ENCODE results near the gene LARGE1.
"Not testable (repeated sequence)": the region's sequence is repeated elsewhere in the genome, so short reads cannot be mapped to it uniquely, and the experiment has no call there.

Gene LARGE1

GRCh38 chr22:33858653-33859052 lies 61.6 kb downstream of the LARGE1 start:
- peaks cover 24% of the 10 kb centered on the region for H3K4me1 ChIP-seq (ENCODE audit: control insufficient read depth, insufficient read depth, low read length)
- not testable (repeated sequence) for H3K9me3 ChIP-seq (ENCODE audit: control insufficient read depth, insufficient read depth, low read length); H3K27ac ChIP-seq (ENCODE audit: low read depth, low read length)

GRCh38 chr22:33857767-33858166 lies 62.5 kb downstream of the LARGE1 start:
- not testable (repeated sequence) for H3K4me3 ChIP-seq (ENCODE audit: low read depth, low read length); H3K36me3 ChIP-seq (ENCODE audit: control insufficient read depth, insufficient read depth, low read length); H3K27me3 ChIP-seq (ENCODE audit: control insufficient read depth, insufficient read depth, low read length); H3K9me3 ChIP-seq (ENCODE audit: control insufficient read depth, insufficient read depth, low read length); H3K27ac ChIP-seq (ENCODE audit: low read depth, low read length); H3K9ac ChIP-seq (ENCODE audit: low read depth, low read length)
- H3K4me1 ChIP-seq (ENCODE audit: control insufficient read depth, insufficient read depth, low read length), result peaks cover 33% of the 10 kb centered on the region

More at GRCh38 chr22:33858653-33859052, 61.6 kb downstream of the LARGE1 start:
- H3K4me3 ChIP-seq (ENCODE audit: low read depth, low read length); H3K36me3 ChIP-seq (ENCODE audit: control insufficient read depth, insufficient read depth, low read length); H3K9ac ChIP-seq (ENCODE audit: low read depth, low read length); H3K27me3 ChIP-seq (ENCODE audit: control insufficient read depth, insufficient read depth, low read length): not testable (repeated sequence)

- H3K9ac ChIP-seq (ENCODE audit: low read depth, low read length), result no peak overlapping the region
- no peak overlapping the region for H3K4me3 ChIP-seq (ENCODE audit: low read depth, low read length)
- no peaks in the 10 kb centered on the region for H3K36me3 ChIP-seq (ENCODE audit: control insufficient read depth, insufficient read depth, low read length)
- no peaks in the 10 kb centered on the region for H3K9me3 ChIP-seq (ENCODE audit: control insufficient read depth, insufficient read depth, low read length)
- H3K4me1 ChIP-seq (ENCODE audit: control insufficient read depth, insufficient read depth, low read length), result peaks cover 48% of the 10 kb centered on the region
- no peak overlapping the region for H3K27ac ChIP-seq (ENCODE audit: low read depth, low read length)
- H3K27me3 ChIP-seq (ENCODE audit: control insufficient read depth, insufficient read depth, low read length), result no peaks in the 10 kb centered on the region
Observed at GRCh38 chr22:33854724-33855123, 65.6 kb downstream of the LARGE1 start.

- no peaks in the 10 kb centered on the region for H3K9me3 ChIP-seq (ENCODE audit: control insufficient read depth, insufficient read depth, low read length)
- no peaks in the 10 kb centered on the region for H3K27me3 ChIP-seq (ENCODE audit: control insufficient read depth, insufficient read depth, low read length)
- H3K27ac ChIP-seq (ENCODE audit: low read depth, low read length), result peak overlapping the region; percentile 59
- peak overlapping the region; percentile 7; the same call in 1 of the 2 replicates for H3K9ac ChIP-seq (ENCODE audit: low read depth, low read length)
- H3K4me3 ChIP-seq (ENCODE audit: low read depth, low read length), result no peak overlapping the region
- peaks cover 57% of the 10 kb centered on the region for H3K4me1 ChIP-seq (ENCODE audit: control insufficient read depth, insufficient read depth, low read length)
- no peaks in the 10 kb centered on the region for H3K36me3 ChIP-seq (ENCODE audit: control insufficient read depth, insufficient read depth, low read length)
Observed at GRCh38 chr22:33853200-33854097, 66.8 kb downstream of the LARGE1 start.

- peaks cover 72% of the 10 kb centered on the region for H3K4me1 ChIP-seq (ENCODE audit: control insufficient read depth, insufficient read depth, low read length)
- no peaks in the 10 kb centered on the region for H3K9me3 ChIP-seq (ENCODE audit: control insufficient read depth, insufficient read depth, low read length)
- H3K9ac ChIP-seq (ENCODE audit: low read depth, low read length), result no peak overlapping the region
- no peaks in the 10 kb centered on the region for H3K36me3 ChIP-seq (ENCODE audit: control insufficient read depth, insufficient read depth, low read length)
- peak overlapping the region; percentile 48; the same call in 1 of the 2 replicates for H3K4me3 ChIP-seq (ENCODE audit: low read depth, low read length)
- H3K27ac ChIP-seq (ENCODE audit: low read depth, low read length), result peak overlapping the region; percentile 79
- H3K27me3 ChIP-seq (ENCODE audit: control insufficient read depth, insufficient read depth, low read length), result no peaks in the 10 kb centered on the region
Observed at GRCh38 chr22:33851821-33852384, 68.4 kb downstream of the LARGE1 start.

GRCh38 chr22:33851240-33851639 lies 69.0 kb downstream of the LARGE1 start:
- no peaks in the 10 kb centered on the region for H3K9me3 ChIP-seq (ENCODE audit: control insufficient read depth, insufficient read depth, low read length)
- peak overlapping the region; percentile 41 for H3K9ac ChIP-seq (ENCODE audit: low read depth, low read length)
- H3K36me3 ChIP-seq (ENCODE audit: control insufficient read depth, insufficient read depth, low read length), result no peaks in the 10 kb centered on the region
- H3K4me1 ChIP-seq (ENCODE audit: control insufficient read depth, insufficient read depth, low read length), result peaks cover 74% of the 10 kb centered on the region
- no peaks in the 10 kb centered on the region for H3K27me3 ChIP-seq (ENCODE audit: control insufficient read depth, insufficient read depth, low read length)
- H3K27ac ChIP-seq (ENCODE audit: low read depth, low read length), result peak overlapping the region; percentile 79
- peak overlapping the region; percentile 48 for H3K4me3 ChIP-seq (ENCODE audit: low read depth, low read length)

GRCh38 chr22:33850724-33851123 lies 69.6 kb downstream of the LARGE1 start:
- Histone ChIP-seq H3K27ac (ENCODE audit: low read depth, low read length) (peak overlapping the region; percentile 79), H3K9ac (ENCODE audit: low read depth, low read length) (peak overlapping the region; percentile 41), H3K4me3 (ENCODE audit: low read depth, low read length) (peak overlapping the region; percentile 48), H3K27me3 (ENCODE audit: control insufficient read depth, insufficient read depth, low read length) (no peaks in the 10 kb centered on the region), H3K36me3 (ENCODE audit: control insufficient read depth, insufficient read depth, low read length) (no peaks in the 10 kb centered on the region), H3K9me3 (ENCODE audit: control insufficient read depth, insufficient read depth, low read length) (no peaks in the 10 kb centered on the region), H3K4me1 (ENCODE audit: control insufficient read depth, insufficient read depth, low read length) (peaks cover 74% of the 10 kb centered on the region)

- peak overlapping the region; percentile 79 for H3K27ac ChIP-seq (ENCODE audit: low read depth, low read length)
Observed at GRCh38 chr22:33850193-33850592, 70.1 kb downstream of the LARGE1 start.

GRCh38 chr22:33848251-33848650 lies 72.0 kb downstream of the LARGE1 start:
- H3K9me3 ChIP-seq (ENCODE audit: control insufficient read depth, insufficient read depth, low read length), result no peaks in the 10 kb centered on the region
- H3K4me1 ChIP-seq (ENCODE audit: control insufficient read depth, insufficient read depth, low read length), result peaks cover 65% of the 10 kb centered on the region
- 0 out of 2 replicates have a peak overlapping the region, but pooled peaks have one; percentile 1 for H3K4me3 ChIP-seq (ENCODE audit: low read depth, low read length)
- no peaks in the 10 kb centered on the region for H3K36me3 ChIP-seq (ENCODE audit: control insufficient read depth, insufficient read depth, low read length)
- H3K27ac ChIP-seq (ENCODE audit: low read depth, low read length), result peak overlapping the region; percentile 85
- no peak overlapping the region for H3K9ac ChIP-seq (ENCODE audit: low read depth, low read length)
- no peaks in the 10 kb centered on the region for H3K27me3 ChIP-seq (ENCODE audit: control insufficient read depth, insufficient read depth, low read length)

More at GRCh38 chr22:33850193-33850592, 70.1 kb downstream of the LARGE1 start:
- H3K27me3 ChIP-seq (ENCODE audit: control insufficient read depth, insufficient read depth, low read length), result no peaks in the 10 kb centered on the region
- H3K4me3 ChIP-seq (ENCODE audit: low read depth, low read length), result 0 out of 2 replicates have a peak overlapping the region, but pooled peaks have one; percentile 11
- no peaks in the 10 kb centered on the region for H3K9me3 ChIP-seq (ENCODE audit: control insufficient read depth, insufficient read depth, low read length)
- H3K9ac ChIP-seq (ENCODE audit: low read depth, low read length), result no peak overlapping the region
- peaks cover 74% of the 10 kb centered on the region for H3K4me1 ChIP-seq (ENCODE audit: control insufficient read depth, insufficient read depth, low read length)
- H3K36me3 ChIP-seq (ENCODE audit: control insufficient read depth, insufficient read depth, low read length), result no peaks in the 10 kb centered on the region

- Histone ChIP-seq H3K36me3 (ENCODE audit: control insufficient read depth, insufficient read depth, low read length) (no peaks in the 10 kb centered on the region), H3K9ac (ENCODE audit: low read depth, low read length) (0 out of 2 replicates have a peak overlapping the region, but pooled peaks have one; percentile 23), H3K27ac (ENCODE audit: low read depth, low read length) (peak overlapping the region; percentile 50), H3K27me3 (ENCODE audit: control insufficient read depth, insufficient read depth, low read length) (no peaks in the 10 kb centered on the region), H3K9me3 (ENCODE audit: control insufficient read depth, insufficient read depth, low read length) (no peaks in the 10 kb centered on the region), H3K4me3 (ENCODE audit: low read depth, low read length) (no peak overlapping the region), H3K4me1 (ENCODE audit: control insufficient read depth, insufficient read depth, low read length) (peaks cover 61% of the 10 kb centered on the region)
Observed at GRCh38 chr22:33844273-33844672, 76.0 kb downstream of the LARGE1 start.
